Endothelial cell (in vitro differentiated cells): Measurements from ENCODE around the gene UBALD2. TPM values are rescaled to one million over a fixed set of nuclear protein-coding genes. Genes with fewer than 3 reads are reported as not detected.

Source experiments
- DNase-seq: peaks from one replicate; pipeline ENCODE4 v3.0.0; 2021; ENCODE audit warnings: low spot score
- H3K27ac Mint-ChIP-seq: one replicate; pipeline ENCODE4 v1.8.0; 2021; ENCODE audit warnings: mixed read lengths, inconsistent platforms; ENCODE audit not compliant: unreplicated experiment
- H3K27me3 Mint-ChIP-seq: one replicate; pipeline ENCODE4 v1.8.0; 2021; ENCODE audit warnings: mild to moderate bottlenecking, moderate library complexity, mixed read lengths, inconsistent platforms; ENCODE audit not compliant: unreplicated experiment
- H3K36me3 Mint-ChIP-seq: one replicate; pipeline ENCODE4 v1.8.0; 2021; ENCODE audit warnings: mild to moderate bottlenecking, low read depth, mixed read lengths, inconsistent platforms; ENCODE audit not compliant: unreplicated experiment
- H3K4me1 Mint-ChIP-seq: one replicate; pipeline ENCODE4 v1.8.0; 2021; ENCODE audit warnings: mild to moderate bottlenecking, mixed read lengths, inconsistent platforms; ENCODE audit not compliant: unreplicated experiment
- H3K4me3 Mint-ChIP-seq: one replicate; pipeline ENCODE4 v1.8.0; 2021; ENCODE audit warnings: mild to moderate bottlenecking, mixed read lengths, inconsistent platforms; ENCODE audit not compliant: unreplicated experiment
- H3K9me3 Mint-ChIP-seq: one replicate; pipeline ENCODE4 v1.8.0; 2021; ENCODE audit warnings: mixed read lengths, inconsistent platforms; ENCODE audit not compliant: unreplicated experiment
- CTCF ChIP-seq: fragments of 200-600 bp; sonication (generic); IDR thresholded peaks from one replicate; pipeline ENCODE4 v1.5.0; 2021; ENCODE audit warnings: antibody characterized with exemption; ENCODE audit not compliant: unreplicated experiment
- total RNA-seq: library from RNA; stranded (reverse); fragmentation: NEBNext Ultra II Directional; extraction: Animal tissue kit (Norgen Biotek cat#: 25700); gene quantifications from one replicate; pipeline ENCODE4 v1.2.1, GENCODE V29; 2021; ENCODE audit not compliant: unreplicated experiment

The UBALD2 gene
- total RNA-seq, 1 donor from 2014 or later: 90.4 TPM

GRCh38 chr17:76281573-76282371 is 16.6 kb downstream of the UBALD2 start:
- Mint-ChIP-seq H3K4me3 (no peak overlapping the region), H3K9me3 (no peaks in the 10 kb centered on the region), H3K27ac (no peak overlapping the region), H3K4me1 (no peaks in the 10 kb centered on the region), H3K27me3 (peaks cover 12% of the 10 kb centered on the region), H3K36me3 (peaks cover 26% of the 10 kb centered on the region)
- no peak for DNase-seq
- TF ChIP-seq CTCF: no peak

DNA sequence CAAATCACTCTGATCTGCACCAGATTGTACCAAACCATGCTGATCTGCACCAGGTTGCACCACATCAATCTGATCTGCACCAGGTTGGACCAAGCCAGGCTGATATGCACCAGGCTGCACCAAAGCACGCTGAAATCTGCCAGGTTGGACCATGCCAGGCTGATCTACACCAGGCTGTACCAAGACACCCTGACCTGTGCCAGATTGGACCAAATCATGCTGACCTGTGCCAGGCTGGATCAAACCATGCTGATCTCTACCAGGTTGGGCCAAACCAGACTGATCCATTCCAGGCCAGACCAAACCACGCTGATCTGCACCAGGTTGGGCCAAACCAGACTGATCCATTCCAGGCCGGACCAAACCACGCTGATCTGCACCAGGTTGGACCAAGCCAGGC is 27.4 kb downstream of the UBALD2 start:
- Mint-ChIP-seq H3K27me3 (peaks cover 7% of the 10 kb centered on the region), H3K9me3 (no peaks in the 10 kb centered on the region), H3K36me3 (peaks cover 27% of the 10 kb centered on the region), H3K4me1 (peaks cover 3% of the 10 kb centered on the region), H3K27ac (no peak overlapping the region), H3K4me3 (peak overlapping the region; percentile 59)
- DNase-seq: no peak
- TF ChIP-seq CTCF: no peak

DNA sequence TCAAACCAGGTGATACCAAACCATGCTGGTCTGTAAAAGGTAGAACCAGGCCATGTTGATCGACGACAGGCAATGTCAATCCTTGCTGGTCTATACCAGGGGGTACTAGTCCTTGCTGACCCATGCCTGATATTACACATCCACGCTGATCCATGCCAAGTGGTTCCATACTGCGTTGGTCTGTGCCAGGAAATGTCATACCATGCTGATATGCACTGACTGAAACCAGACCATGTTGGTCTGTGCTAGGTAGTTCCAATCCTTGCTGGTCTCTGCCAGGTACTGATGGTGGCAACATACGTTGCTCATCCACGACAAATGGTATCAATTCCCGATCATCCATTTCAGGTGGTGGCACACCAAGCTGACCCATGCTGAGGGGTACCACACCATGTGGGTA is 28.0 kb downstream of the UBALD2 start:
- Mint-ChIP-seq H3K27me3 (peaks cover 7% of the 10 kb centered on the region), H3K4me1 (peaks cover 3% of the 10 kb centered on the region), H3K27ac (no peak overlapping the region), H3K4me3 (no peak overlapping the region), H3K36me3 (peaks cover 27% of the 10 kb centered on the region), H3K9me3 (no peaks in the 10 kb centered on the region)
- no peak for TF ChIP-seq CTCF
- DNase-seq: no peak

DNA sequence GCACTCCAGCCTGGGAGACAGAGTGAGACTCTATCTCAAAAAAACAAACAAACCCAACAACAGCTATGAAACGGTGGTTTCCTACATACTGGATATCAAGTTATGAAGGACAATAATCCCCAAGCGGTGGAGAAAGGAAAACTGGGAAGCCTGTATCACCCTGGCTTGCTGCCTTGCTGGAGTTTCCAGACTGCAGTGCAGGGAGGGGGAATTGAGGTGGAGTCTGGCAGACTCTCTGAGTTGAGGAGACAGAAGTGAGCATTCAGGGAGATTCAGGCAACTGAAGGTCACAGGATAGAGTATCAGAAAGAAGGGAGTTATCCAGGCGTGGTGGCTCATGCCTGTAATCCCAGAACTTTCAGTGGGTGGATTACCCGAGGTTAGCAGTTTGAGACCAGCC is 31.0 kb downstream of the UBALD2 start:
- Mint-ChIP-seq H3K27ac (no peak overlapping the region), H3K36me3 (peaks cover 24% of the 10 kb centered on the region), H3K9me3 (no peaks in the 10 kb centered on the region), H3K27me3 (peaks cover 5% of the 10 kb centered on the region), H3K4me3 (no peak overlapping the region), H3K4me1 (peaks cover 3% of the 10 kb centered on the region)
- DNase-seq: no peak
- no peak for TF ChIP-seq CTCF

GRCh38 chr17:76296889-76297288 is 31.7 kb downstream of the UBALD2 start:
- Mint-ChIP-seq H3K4me3 (no peak overlapping the region), H3K27me3 (peaks cover 5% of the 10 kb centered on the region), H3K36me3 (peaks cover 19% of the 10 kb centered on the region), H3K4me1 (peaks cover 3% of the 10 kb centered on the region), H3K27ac (no peak overlapping the region), H3K9me3 (no peaks in the 10 kb centered on the region)
- no peak for TF ChIP-seq CTCF
- no peak for DNase-seq
